ENCODE data around the gene PIP. TPM values are rescaled to one million over a fixed set of nuclear protein-coding genes. Genes with fewer than 3 reads are reported as not detected.
"Not testable (repeated sequence)": the region's sequence is repeated elsewhere in the genome, so short reads cannot be mapped to it uniquely, and the experiment has no call there.

PIP gene
- total RNA-seq, 1 donor from 2014 or later, result not detected

DNA sequence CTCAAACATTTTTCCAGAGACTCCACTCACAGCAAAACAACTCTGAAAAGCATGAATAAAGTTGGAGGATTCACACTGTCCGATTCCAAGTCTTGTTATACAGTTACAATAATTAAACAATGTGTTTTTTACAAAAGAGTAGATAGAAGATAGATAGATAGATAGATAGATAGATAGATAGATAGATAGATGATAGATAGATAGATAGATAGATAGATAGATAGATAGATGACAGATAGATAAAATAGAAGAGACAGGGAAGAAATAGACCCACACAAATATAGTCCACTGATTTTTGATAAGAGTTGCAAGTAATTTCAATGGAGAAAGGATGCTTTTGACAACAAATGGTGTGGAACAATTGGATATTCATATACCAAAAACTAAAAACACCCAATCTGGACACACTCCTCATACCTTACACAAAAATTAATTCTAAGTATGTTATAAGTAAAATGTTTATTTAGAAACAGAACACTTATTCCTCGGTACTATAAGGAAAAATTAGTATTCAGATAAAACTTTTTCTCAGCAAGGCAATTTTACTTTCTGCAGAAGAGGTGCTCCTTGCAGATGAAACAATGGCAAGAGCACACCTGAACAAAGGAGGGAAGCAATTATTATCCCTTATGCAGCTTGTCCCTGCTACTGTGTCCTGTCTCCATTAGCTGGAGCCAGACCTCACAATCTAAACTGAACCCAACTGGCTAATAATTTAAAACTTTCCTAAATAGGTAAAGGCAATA is 45.7 kb downstream of the PIP start:
- H3K4me3 Mint-ChIP-seq (ENCODE audit: unreplicated experiment), result no peak overlapping the region
- TF ChIP-seq, protein P1, sequence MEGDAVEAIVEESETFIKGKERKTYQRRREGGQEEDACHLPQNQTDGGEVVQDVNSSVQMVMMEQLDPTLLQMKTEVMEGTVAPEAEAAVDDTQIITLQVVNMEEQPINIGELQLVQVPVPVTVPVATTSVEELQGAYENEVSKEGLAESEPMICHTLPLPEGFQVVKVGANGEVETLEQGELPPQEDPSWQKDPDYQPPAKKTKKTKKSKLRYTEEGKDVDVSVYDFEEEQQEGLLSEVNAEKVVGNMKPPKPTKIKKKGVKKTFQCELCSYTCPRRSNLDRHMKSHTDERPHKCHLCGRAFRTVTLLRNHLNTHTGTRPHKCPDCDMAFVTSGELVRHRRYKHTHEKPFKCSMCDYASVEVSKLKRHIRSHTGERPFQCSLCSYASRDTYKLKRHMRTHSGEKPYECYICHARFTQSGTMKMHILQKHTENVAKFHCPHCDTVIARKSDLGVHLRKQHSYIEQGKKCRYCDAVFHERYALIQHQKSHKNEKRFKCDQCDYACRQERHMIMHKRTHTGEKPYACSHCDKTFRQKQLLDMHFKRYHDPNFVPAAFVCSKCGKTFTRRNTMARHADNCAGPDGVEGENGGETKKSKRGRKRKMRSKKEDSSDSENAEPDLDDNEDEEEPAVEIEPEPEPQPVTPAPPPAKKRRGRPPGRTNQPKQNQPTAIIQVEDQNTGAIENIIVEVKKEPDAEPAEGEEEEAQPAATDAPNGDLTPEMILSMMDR (IDR thresholded peaks at IDR 0.05), result no peak
- DNase-seq (ENCODE audit: extremely low spot score, unreplicated experiment), result no peak
- H3K36me3 Mint-ChIP-seq (ENCODE audit: unreplicated experiment), result no peaks in the 10 kb centered on the region
- peaks cover 17% of the 10 kb centered on the region for H3K27me3 Mint-ChIP-seq (ENCODE audit: unreplicated experiment)
- H3K4me1 Mint-ChIP-seq (ENCODE audit: unreplicated experiment), result peaks cover 5% of the 10 kb centered on the region
- no peak overlapping the region for H3K27ac Mint-ChIP-seq (ENCODE audit: unreplicated experiment)
- H3K9me3 Mint-ChIP-seq (ENCODE audit: unreplicated experiment), result peaks cover 14% of the 10 kb centered on the region

DNA sequence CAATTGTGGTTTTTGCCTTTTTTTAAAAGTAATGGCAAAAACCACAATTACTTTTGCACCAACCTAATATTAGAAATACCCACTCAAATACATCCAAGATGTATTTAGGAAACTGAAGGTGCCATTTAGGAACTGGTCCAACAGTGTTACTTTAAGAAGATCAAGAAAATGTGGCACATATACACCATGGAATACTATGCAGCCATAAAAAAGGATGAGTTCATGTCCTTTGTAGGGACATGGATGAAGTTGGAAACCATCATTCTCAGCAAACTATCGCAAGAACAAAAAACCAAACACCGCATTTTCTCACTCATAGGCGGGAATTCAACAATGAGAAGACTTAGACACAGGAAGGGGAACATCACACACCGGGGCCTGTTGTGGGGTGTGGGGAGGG is 48.9 kb downstream of the PIP start:
- not testable (repeated sequence) for H3K4me1 Mint-ChIP-seq (ENCODE audit: unreplicated experiment); H3K27ac Mint-ChIP-seq (ENCODE audit: unreplicated experiment); DNase-seq (ENCODE audit: extremely low spot score, unreplicated experiment); H3K36me3 Mint-ChIP-seq (ENCODE audit: unreplicated experiment); H3K4me3 Mint-ChIP-seq (ENCODE audit: unreplicated experiment)
- H3K27me3 Mint-ChIP-seq (ENCODE audit: unreplicated experiment), result peaks cover 23% of the 10 kb centered on the region
- peaks cover 14% of the 10 kb centered on the region for H3K9me3 Mint-ChIP-seq (ENCODE audit: unreplicated experiment)

DNA sequence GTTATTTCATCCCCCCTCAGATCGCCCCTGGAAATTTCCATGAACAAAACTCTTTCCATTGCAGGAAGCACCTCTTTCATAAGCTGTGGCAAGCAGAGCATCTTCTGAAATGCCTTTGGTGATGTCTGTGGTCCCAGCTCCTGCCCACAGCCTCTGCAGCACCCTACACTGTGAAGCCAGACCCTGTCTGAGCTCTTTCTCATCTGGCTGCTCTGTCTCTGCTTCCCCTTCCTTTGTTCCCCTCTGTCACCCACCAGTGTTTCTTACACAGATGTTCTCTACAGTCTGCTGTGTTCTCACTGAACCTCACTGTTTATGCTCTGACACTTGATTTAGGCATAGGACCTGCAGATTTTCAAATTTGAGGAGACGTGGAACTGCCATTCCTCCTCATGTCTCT is 49.5 kb downstream of the PIP start:
- Mint-ChIP-seq H3K36me3 (ENCODE audit: unreplicated experiment) (no peaks in the 10 kb centered on the region), H3K27ac (ENCODE audit: unreplicated experiment) (no peak overlapping the region), H3K4me3 (ENCODE audit: unreplicated experiment) (no peak overlapping the region), H3K4me1 (ENCODE audit: unreplicated experiment) (peaks cover 3% of the 10 kb centered on the region), H3K27me3 (ENCODE audit: unreplicated experiment) (peaks cover 28% of the 10 kb centered on the region), H3K9me3 (ENCODE audit: unreplicated experiment) (peaks cover 14% of the 10 kb centered on the region)
- no peak for DNase-seq (ENCODE audit: extremely low spot score, unreplicated experiment)
- TF ChIP-seq, protein P1 (IDR thresholded peaks at IDR 0.05), result no peak

DNA sequence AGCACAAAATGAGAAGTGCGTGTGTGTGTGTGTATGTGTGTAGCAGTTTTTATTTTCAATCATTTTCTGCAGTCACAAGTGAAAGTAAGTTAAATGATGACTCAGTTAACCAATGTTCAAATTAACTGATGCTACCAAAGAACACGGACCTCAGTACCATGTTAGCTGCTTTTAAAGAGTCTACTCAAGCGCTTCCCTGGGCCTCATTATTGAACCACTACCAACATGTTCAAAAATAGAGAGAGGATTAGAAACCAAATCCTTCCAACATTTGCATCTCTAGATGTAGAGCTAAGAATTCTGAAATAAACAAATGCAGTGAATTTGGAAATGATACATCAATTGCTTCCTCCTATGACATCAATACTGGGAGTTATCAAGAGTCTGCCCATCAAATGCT is 51.1 kb downstream of the PIP start, which contains the start of gene TAS2R39:
TSS of gene TAS2R39 (plus strand) at position 396 of the 400 bp plus-strand sequence. CDS start at position 396, 0 bp downstream.
- H3K36me3 Mint-ChIP-seq (ENCODE audit: unreplicated experiment), result no peaks in the 10 kb centered on the region
- no peak for DNase-seq (ENCODE audit: extremely low spot score, unreplicated experiment)

DNA sequence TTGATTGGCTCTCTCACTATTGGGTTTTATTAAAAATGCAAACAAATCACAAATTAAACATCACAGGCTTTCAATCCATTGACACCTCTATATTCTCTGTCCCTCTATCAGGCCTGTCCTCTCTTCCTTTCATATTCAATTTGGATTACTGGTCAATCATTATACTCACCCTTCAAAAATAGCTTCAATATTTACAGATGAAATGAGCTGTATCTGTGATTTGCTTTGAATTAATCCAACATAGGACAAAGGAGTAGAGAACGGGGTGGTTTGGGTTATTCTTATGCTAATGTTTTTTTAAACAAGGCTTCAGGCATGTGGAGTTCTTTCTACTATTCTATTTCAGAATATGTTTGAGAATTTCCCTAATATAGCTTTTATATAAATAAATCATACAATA is 53.7 kb downstream of the PIP start:
- H3K4me1 Mint-ChIP-seq (ENCODE audit: unreplicated experiment), result peaks cover 3% of the 10 kb centered on the region
- no peaks in the 10 kb centered on the region for H3K36me3 Mint-ChIP-seq (ENCODE audit: unreplicated experiment)
- no peak for DNase-seq (ENCODE audit: extremely low spot score, unreplicated experiment)
- TF ChIP-seq, protein P1 (IDR thresholded peaks at IDR 0.05), result no peak
- H3K27me3 Mint-ChIP-seq (ENCODE audit: unreplicated experiment), result peaks cover 39% of the 10 kb centered on the region
- H3K9me3 Mint-ChIP-seq (ENCODE audit: unreplicated experiment), result no peaks in the 10 kb centered on the region
- no peak overlapping the region for H3K4me3 Mint-ChIP-seq (ENCODE audit: unreplicated experiment)
- H3K27ac Mint-ChIP-seq (ENCODE audit: unreplicated experiment), result no peak overlapping the region

More for the DNA sequence above, 51.1 kb downstream of the PIP start, which contains the start of gene TAS2R39:
- TF ChIP-seq, protein P1 (IDR thresholded peaks at IDR 0.05), result no peak
- Mint-ChIP-seq H3K27ac (ENCODE audit: unreplicated experiment) (no peak within 1 kb of the TSS), H3K4me1 (ENCODE audit: unreplicated experiment) (peaks cover 3% of the 10 kb centered on the region), H3K9me3 (ENCODE audit: unreplicated experiment) (peaks cover 5% of the 10 kb centered on the region), H3K4me3 (ENCODE audit: unreplicated experiment) (no peak within 1 kb of the TSS), H3K27me3 (ENCODE audit: unreplicated experiment) (peaks cover 32% of the 10 kb centered on the region)
